ENCODE measurements around the gene RFX5.

Gene RFX5

DNA sequence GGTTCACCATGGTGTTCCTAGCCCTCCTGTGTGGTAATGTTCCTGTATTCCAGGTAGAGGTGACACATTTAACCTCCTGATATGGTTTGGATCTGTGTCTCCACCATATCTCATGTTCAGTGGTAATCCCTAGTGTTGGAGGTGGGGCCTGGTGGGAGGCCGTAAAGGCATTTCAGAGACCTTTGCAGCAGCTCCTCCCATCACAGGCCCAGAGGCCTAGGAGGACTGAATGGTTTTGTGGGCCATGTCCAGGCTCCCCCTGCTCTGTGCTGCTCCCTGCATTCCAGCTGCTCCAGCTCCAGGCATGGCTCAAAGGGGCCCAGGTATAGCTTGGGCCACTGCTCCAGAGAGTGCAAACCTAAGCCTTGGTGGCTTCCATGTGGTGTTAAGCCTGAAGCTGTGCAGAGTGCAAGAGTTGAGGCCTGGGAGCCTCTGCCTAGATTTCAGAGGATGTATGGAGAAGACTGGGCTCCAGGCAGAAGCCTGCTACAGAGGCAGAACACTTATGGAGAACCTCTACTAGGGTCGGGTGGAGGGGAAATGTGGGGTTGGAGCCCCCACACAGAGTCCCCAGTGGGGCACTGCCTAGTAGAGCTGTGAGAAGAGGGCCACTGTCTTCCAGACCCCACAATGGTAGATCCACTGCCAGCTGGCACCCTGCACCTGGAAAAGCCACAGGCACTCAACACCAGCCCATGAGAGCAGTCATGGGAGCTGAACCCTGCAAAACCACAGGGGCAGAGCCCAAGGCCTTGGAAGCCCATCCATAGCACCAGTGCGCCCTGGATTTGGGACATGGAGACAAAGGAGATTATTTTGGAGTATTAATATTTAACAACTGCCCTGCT lies 15.5 kb upstream of the RFX5 start:
- no peak overlapping the region for H3K4me2 ChIP-seq (ENCODE audit: low read depth, low read length)
- H3K79me2 ChIP-seq (ENCODE audit: low read length) = no peaks in the 10 kb centered on the region
- no peak for DNase-seq
- H3F3A ChIP-seq (ENCODE audit: insufficient read depth, low read length) = no peaks in the 10 kb centered on the region
- no peak overlapping the region for H3K4me3 ChIP-seq (ENCODE audit: low read length)
- no peaks in the 10 kb centered on the region for H3K4me1 ChIP-seq (ENCODE audit: low read length)
- H3K27ac ChIP-seq (ENCODE audit: low read length) = no peak overlapping the region
- no peaks in the 10 kb centered on the region for H3K36me3 ChIP-seq (replicated peaks; ENCODE audit: insufficient read depth, low read length)
- no peaks in the 10 kb centered on the region for H3K9me2 ChIP-seq (replicated peaks; ENCODE audit: insufficient read depth, low read length)
- no peaks in the 10 kb centered on the region for H3K27me3 ChIP-seq (replicated peaks; ENCODE audit: insufficient read depth, low read length)
- H3K9me3 ChIP-seq (replicated peaks; ENCODE audit: insufficient read depth, low read length) = no peaks in the 10 kb centered on the region
- H2AFZ ChIP-seq (ENCODE audit: low read length) = no peak overlapping the region
- no peak overlapping the region for H3K9ac ChIP-seq (ENCODE audit: low read length)
- TF ChIP-seq, protein P1, sequence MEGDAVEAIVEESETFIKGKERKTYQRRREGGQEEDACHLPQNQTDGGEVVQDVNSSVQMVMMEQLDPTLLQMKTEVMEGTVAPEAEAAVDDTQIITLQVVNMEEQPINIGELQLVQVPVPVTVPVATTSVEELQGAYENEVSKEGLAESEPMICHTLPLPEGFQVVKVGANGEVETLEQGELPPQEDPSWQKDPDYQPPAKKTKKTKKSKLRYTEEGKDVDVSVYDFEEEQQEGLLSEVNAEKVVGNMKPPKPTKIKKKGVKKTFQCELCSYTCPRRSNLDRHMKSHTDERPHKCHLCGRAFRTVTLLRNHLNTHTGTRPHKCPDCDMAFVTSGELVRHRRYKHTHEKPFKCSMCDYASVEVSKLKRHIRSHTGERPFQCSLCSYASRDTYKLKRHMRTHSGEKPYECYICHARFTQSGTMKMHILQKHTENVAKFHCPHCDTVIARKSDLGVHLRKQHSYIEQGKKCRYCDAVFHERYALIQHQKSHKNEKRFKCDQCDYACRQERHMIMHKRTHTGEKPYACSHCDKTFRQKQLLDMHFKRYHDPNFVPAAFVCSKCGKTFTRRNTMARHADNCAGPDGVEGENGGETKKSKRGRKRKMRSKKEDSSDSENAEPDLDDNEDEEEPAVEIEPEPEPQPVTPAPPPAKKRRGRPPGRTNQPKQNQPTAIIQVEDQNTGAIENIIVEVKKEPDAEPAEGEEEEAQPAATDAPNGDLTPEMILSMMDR (IDR thresholded peaks at IDR 0.05; ENCODE audit: low read length) = no peak
- TF ChIP-seq EZH2 (optimal IDR thresholded peaks at IDR 0.05; ENCODE audit: low read depth, low read length) (no peak), EZH2phosphoT487 (IDR thresholded peaks at IDR 0.05; ENCODE audit: low read length) (no peak)
- no peaks in the 10 kb centered on the region for H4K20me1 ChIP-seq (ENCODE audit: insufficient read depth, low read length)

DNA sequence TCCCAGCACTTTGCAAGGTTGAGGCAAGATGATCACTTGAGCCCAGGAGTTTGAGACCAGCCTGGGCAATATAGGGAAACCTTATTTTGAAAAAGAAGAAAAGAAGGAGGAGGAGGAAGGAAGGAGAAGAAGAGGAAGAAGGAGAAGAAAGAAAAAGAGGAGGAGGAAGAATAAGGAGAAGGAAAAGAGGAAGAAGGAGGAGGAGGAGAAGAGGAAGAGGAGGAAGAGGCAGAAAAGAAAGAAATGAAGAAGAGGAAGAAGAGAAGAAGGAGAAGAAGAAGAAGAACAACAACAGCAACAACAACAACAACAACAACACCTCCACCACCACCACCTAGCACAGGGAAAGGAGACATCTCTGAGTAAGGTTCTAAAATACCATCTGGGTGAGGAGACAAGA lies 14.8 kb upstream of the RFX5 start:
- H3K9me2 ChIP-seq (replicated peaks; ENCODE audit: insufficient read depth, low read length) = no peaks in the 10 kb centered on the region
- H3F3A ChIP-seq (ENCODE audit: insufficient read depth, low read length) = no peaks in the 10 kb centered on the region
- no peak overlapping the region for H3K4me3 ChIP-seq (ENCODE audit: low read length)
- H2AFZ ChIP-seq (ENCODE audit: low read length) = no peak overlapping the region
- no peaks in the 10 kb centered on the region for H3K79me2 ChIP-seq (ENCODE audit: low read length)
- no peak overlapping the region for H3K27ac ChIP-seq (ENCODE audit: low read length)
- no peaks in the 10 kb centered on the region for H3K9me3 ChIP-seq (replicated peaks; ENCODE audit: insufficient read depth, low read length)
- H3K36me3 ChIP-seq (replicated peaks; ENCODE audit: insufficient read depth, low read length) = no peaks in the 10 kb centered on the region
- no peaks in the 10 kb centered on the region for H3K27me3 ChIP-seq (replicated peaks; ENCODE audit: insufficient read depth, low read length)
- H3K9ac ChIP-seq (ENCODE audit: low read length) = no peak overlapping the region
- no peaks in the 10 kb centered on the region for H4K20me1 ChIP-seq (ENCODE audit: insufficient read depth, low read length)
- H3K4me1 ChIP-seq (ENCODE audit: low read length) = no peaks in the 10 kb centered on the region
- no peak overlapping the region for H3K4me2 ChIP-seq (ENCODE audit: low read depth, low read length)
- TF ChIP-seq EZH2 (optimal IDR thresholded peaks at IDR 0.05; ENCODE audit: low read depth, low read length) (no peak), EZH2phosphoT487 (IDR thresholded peaks at IDR 0.05; ENCODE audit: low read length) (no peak)
- TF ChIP-seq, protein P1 (IDR thresholded peaks at IDR 0.05; ENCODE audit: low read length) = no peak
- no peak for DNase-seq

DNA sequence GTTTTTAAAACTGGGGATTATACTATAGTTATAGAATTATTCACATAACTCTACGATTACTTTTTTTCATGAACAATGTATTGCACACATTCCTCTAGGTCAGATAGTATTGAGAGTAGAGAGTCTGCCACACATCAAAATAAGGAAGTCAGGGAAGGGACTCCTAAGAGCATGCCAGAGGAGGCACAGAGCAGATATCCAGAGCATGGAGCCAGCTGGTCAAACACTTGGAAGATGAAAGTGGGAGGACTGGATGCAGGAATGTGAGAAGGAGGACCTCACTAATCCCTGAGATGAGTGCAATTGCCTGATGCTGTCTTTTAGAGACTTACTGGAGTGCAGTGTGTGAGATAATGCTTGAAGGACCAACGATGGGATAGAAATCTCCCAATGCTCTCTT lies 9.6 kb upstream of the RFX5 start:
- H3K4me2 ChIP-seq (ENCODE audit: low read depth, low read length) = no peak overlapping the region
- H4K20me1 ChIP-seq (ENCODE audit: insufficient read depth, low read length) = no peaks in the 10 kb centered on the region
- no peak overlapping the region for H3K4me3 ChIP-seq (ENCODE audit: low read length)
- no peak overlapping the region for H3K27ac ChIP-seq (ENCODE audit: low read length)
- H3K9ac ChIP-seq (ENCODE audit: low read length) = no peak overlapping the region
- H3F3A ChIP-seq (ENCODE audit: insufficient read depth, low read length) = no peaks in the 10 kb centered on the region
- no peaks in the 10 kb centered on the region for H3K9me3 ChIP-seq (replicated peaks; ENCODE audit: insufficient read depth, low read length)
- no peaks in the 10 kb centered on the region for H3K9me2 ChIP-seq (replicated peaks; ENCODE audit: insufficient read depth, low read length)
- no peaks in the 10 kb centered on the region for H3K4me1 ChIP-seq (ENCODE audit: low read length)
- no peak for DNase-seq
- no peaks in the 10 kb centered on the region for H3K36me3 ChIP-seq (replicated peaks; ENCODE audit: insufficient read depth, low read length)
- H3K27me3 ChIP-seq (replicated peaks; ENCODE audit: insufficient read depth, low read length) = no peaks in the 10 kb centered on the region
- TF ChIP-seq EZH2 (optimal IDR thresholded peaks at IDR 0.05; ENCODE audit: low read depth, low read length) (no peak), EZH2phosphoT487 (IDR thresholded peaks at IDR 0.05; ENCODE audit: low read length) (no peak)
- TF ChIP-seq, protein P1 (IDR thresholded peaks at IDR 0.05; ENCODE audit: low read length) = no peak
- no peaks in the 10 kb centered on the region for H3K79me2 ChIP-seq (ENCODE audit: low read length)
- H2AFZ ChIP-seq (ENCODE audit: low read length) = no peak overlapping the region

Data from MM.1S (cell line).